DOHH2 (cell line): ENCODE data around the gene MAP1LC3C.

Experiments
- CTCF ChIP-seq: fragments of 200-600 bp; sonication (generic); IDR thresholded peaks from one replicate; pipeline ENCODE4 v1.5.1; 2014; ENCODE audit warnings: antibody characterized with exemption, mild to moderate bottlenecking, low read depth, low read length; ENCODE audit not compliant: poor library complexity, severe bottlenecking
- EZH2phosphoT487 ChIP-seq: fragments of 200-600 bp; sonication (generic); IDR thresholded peaks from 2 replicates; pipeline ENCODE4 v1.6.1; 2017; ENCODE audit warnings: borderline replicate concordance, mild to moderate bottlenecking, antibody characterized with exemption, low read length, moderate library complexity, mixed read lengths

GRCh38 chr1:241968611-241969010, 30.3 kb downstream of the MAP1LC3C start:
- no peak for TF ChIP-seq CTCF
- no peak for TF ChIP-seq EZH2phosphoT487
